B cell (primary cell): Measurements from ENCODE around the gene FXYD2. TPM values are rescaled to one million over a fixed set of nuclear protein-coding genes. Genes with fewer than 3 reads are reported as not detected.

Experiments used
- ATAC-seq: fragments of 200-7000 bp; cut with Tn5 transposase; one replicate; pipeline ENCODE4 v1.10.0; 2021; ENCODE audit warnings: low read depth, mild to moderate bottlenecking, moderate number of reproducible peaks, moderate library complexity
- CTCF ChIA-PET: fragments of 350-600 bp; sonication (Branson Sonifier 250); formaldehyde crosslinking; loops from one replicate; lab custom pipeline; 2021; ENCODE audit warnings: antibody characterized with exemption, inconsistent platforms; lab: Charles Lee
- POLR2A ChIA-PET: fragments of 350-600 bp; sonication (Branson Sonifier 250); formaldehyde crosslinking; loops from one replicate; lab custom pipeline; 2021; ENCODE audit warnings: antibody characterized with exemption; lab: Charles Lee
- DNase-seq: peaks from one replicate; pipeline ENCODE4 v3.0.0; 2013
- H2AFZ ChIP-seq: 2 replicates; pipeline ENCODE4 v1.6.1; 2012; ENCODE audit warnings: mild to moderate bottlenecking, low read depth, low read length; ENCODE audit not compliant: insufficient read depth, poor library complexity, severe bottlenecking
- H3K27ac ChIP-seq, 2 donors: 1 replicate in 1 of 2; 2 replicates in 1 of 2; pipeline ENCODE4 v1.5.1; 2012 to 2013; ENCODE audit warnings: low read length in 2 of 2, mild to moderate bottlenecking in 2 of 2, moderate library complexity in 1 of 2
- H3K27me3 ChIP-seq, 4 experiments: fragments of 200-600 bp in 1 of 4; sonication (generic) in 1 of 4; replicated peaks in 1 of 4; 1 replicate in 2 of 4; 2 replicates in 2 of 4; pipeline versions ENCODE4 v1.6.1 to v1.7.0; 2013 to 2016; ENCODE audit warnings: low read length in 3 of 4, mild to moderate bottlenecking in 2 of 4, mixed read lengths in 1 of 4, moderate library complexity in 1 of 4; ENCODE audit not compliant: insufficient read depth in 4 of 4, control insufficient read depth in 3 of 4; ENCODE audit errors: control extremely low read depth in 1 of 4
- H3K36me3 ChIP-seq, 2 experiments: replicated peaks in 1 of 2; 1 replicate in 1 of 2; 2 replicates in 1 of 2; pipeline versions ENCODE4 v1.6.1 to v1.7.1; 2013; ENCODE audit warnings: low read length in 1 of 2; ENCODE audit not compliant: insufficient read depth in 2 of 2, control insufficient read depth in 1 of 2; ENCODE audit errors: control extremely low read depth in 1 of 2, extremely low read depth in 1 of 2
- H3K4me1 ChIP-seq, 2 donors: fragments of 200-600 bp in 1 of 2; sonication (generic) in 1 of 2; 1 replicate in 1 of 2; 2 replicates in 1 of 2; pipeline versions ENCODE4 v1.5.1 to v1.6.1; 2013 to 2017; ENCODE audit warnings: low read length in 2 of 2; ENCODE audit not compliant: control insufficient read depth in 2 of 2, insufficient read depth in 2 of 2
- H3K4me2 ChIP-seq: replicated peaks from 2 replicates; pipeline ENCODE3; 2012; ENCODE audit warnings: mild to moderate bottlenecking, low read depth, low read length; ENCODE audit not compliant: poor library complexity, severe bottlenecking
- H3K4me3 ChIP-seq, 5 experiments: fragments of 200-600 bp in 1 of 5; sonication (generic) in 1 of 5; 1 replicate in 3 of 5; 2 replicates in 2 of 5; pipeline versions ENCODE4 v1.5.1 to v1.7.0; 2011 to 2016; ENCODE audit warnings: low read length in 4 of 5, mild to moderate bottlenecking in 4 of 5, low read depth in 2 of 5, control low read depth in 1 of 5, moderate library complexity in 1 of 5; ENCODE audit not compliant: insufficient read depth in 1 of 5; ENCODE audit errors: control extremely low read depth in 1 of 5, extremely low read depth in 1 of 5
- H3K79me2 ChIP-seq: fragments of 200-600 bp; sonication (generic); one replicate; pipeline ENCODE4 v1.6.0; 2016; ENCODE audit warnings: low read length; ENCODE audit not compliant: control insufficient read depth, insufficient read depth
- H3K9ac ChIP-seq: fragments of 200-600 bp; sonication (generic); 2 replicates; pipeline ENCODE4 v1.6.1; 2017; ENCODE audit warnings: mild to moderate bottlenecking, low read length, moderate library complexity
- H3K9me3 ChIP-seq, 3 donors: one replicate each; pipeline versions ENCODE4 v1.6.1 to v1.7.1; 2013; ENCODE audit warnings: low read length in 2 of 3; ENCODE audit not compliant: control insufficient read depth in 2 of 3, insufficient read depth in 1 of 3; ENCODE audit errors: control extremely low read depth in 1 of 3
- H4K20me1 ChIP-seq: 2 replicates; pipeline ENCODE4 v1.6.0; 2012; ENCODE audit warnings: mild to moderate bottlenecking, low read length; ENCODE audit not compliant: insufficient read depth, control insufficient read depth, poor library complexity, severe bottlenecking
- H3K27ac Mint-ChIP-seq: one replicate; pipeline ENCODE4 v1.8.0; 2021; ENCODE audit warnings: mixed read lengths
- H3K27me3 Mint-ChIP-seq: one replicate; pipeline ENCODE4 v1.8.0; 2021; ENCODE audit warnings: mixed read lengths
- H3K4me1 Mint-ChIP-seq: one replicate; pipeline ENCODE4 v1.8.0; 2021; ENCODE audit warnings: mixed read lengths
- H3K4me3 Mint-ChIP-seq: one replicate; pipeline ENCODE4 v1.8.0; 2021; ENCODE audit warnings: mixed read lengths
- H3K9me3 Mint-ChIP-seq: one replicate; pipeline ENCODE4 v1.8.0; 2022; ENCODE audit warnings: mixed read lengths; ENCODE audit not compliant: insufficient read depth
- CTCF ChIP-seq: fragments of 200-600 bp; IDR thresholded peaks from one replicate; pipeline ENCODE4 v1.8.0; 2022; ENCODE audit warnings: antibody characterized with exemption, mild to moderate bottlenecking
- EZH2 ChIP-seq: IDR thresholded peaks from 2 replicates; pipeline ENCODE4 v1.6.1; 2012; ENCODE audit warnings: borderline replicate concordance, low read depth, mild to moderate bottlenecking, moderate library complexity, low read length; ENCODE audit not compliant: insufficient read depth, poor library complexity, severe bottlenecking
- WGBS: methylation state at CpG from one replicate; pipeline ENCODE4 v1.1.5; 2013; ENCODE audit warnings: missing lambda C conversion rate; ENCODE audit not compliant: insufficient coverage; 5-methylcytosine and 5-hydroxymethylcytosine counted together
- intact Hi-C: fragments of 100-400 bp; cut with micrococcal nuclease; formaldehyde crosslinking; loops from one replicate; pipeline ENCODE4 v1.10.0; 2022
- polyA plus RNA-seq: library from polyadenylated mRNA; depleted of rRNA; stranded (reverse); fragments of >200 nt; gene quantifications from 2 replicates; pipeline ENCODE4 v1.2.3, GENCODE V29; 2012
- total RNA-seq, 2 donors: library from RNA; stranded (reverse); fragments of 120-200 nt in 1 of 2; gene quantifications; 1 replicate in 1 of 2; 2 replicates in 1 of 2; pipeline versions ENCODE4 v1.2.3 to v1.2.4, GENCODE V29; 2013 to 2022

Gene FXYD2
- total and polyA plus RNA-seq, 2 donors (not counting 1 experiment from before 2014, with no cell fraction given), result 0.61 to 19.5 TPM

- no peaks in the 10 kb centered on the region for H3K36me3 ChIP-seq
- peak overlapping the region in 1 of 5 experiments; percentile 62 for H3K4me3 ChIP-seq
- TF ChIP-seq CTCF, result peak; percentile 61
- TF ChIP-seq EZH2, result no peak
- H3K4me1 ChIP-seq, result peaks cover 48 to 61% of the 10 kb centered on the region in 2 donors
- DNase-seq (no peak), ATAC-seq (peak; percentile 0)
- CTCF ChIA-PET, result interaction anchor here (0.6 to 15.4 kb wide), 23 partner anchors 9 to 427 kb away, joined by 3 to 462 read pairs (median 6); partner anchors contain the start of gene IL10RA
- H3K79me2 ChIP-seq, result peaks cover 11% of the 10 kb centered on the region
- Mint-ChIP-seq H3K4me3 (peak overlapping the region; percentile 89), H3K27ac (peak overlapping the region; percentile 93), H3K9me3 (no peaks in the 10 kb centered on the region), H3K4me1 (peaks cover 57% of the 10 kb centered on the region), H3K27me3 (peaks cover 10% of the 10 kb centered on the region)
- no peak overlapping the region for H3K9ac ChIP-seq
- 8% methylated on average over 1 of the region's 9 CpGs for WGBS
- H3K4me2 ChIP-seq, result peak overlapping the region; percentile 98
- no peak overlapping the region for H3K27ac ChIP-seq
- POLR2A ChIA-PET, result interaction anchor here (0.8 to 3.6 kb wide), 4 partner anchors 10 to 235 kb away, joined by 3 to 19 read pairs (median 4); no protein-coding TSS in a partner anchor
- H4K20me1 ChIP-seq, result no peaks in the 10 kb centered on the region
- no peaks in the 10 kb centered on the region for H3K9me3 ChIP-seq
- no peak overlapping the region for H2AFZ ChIP-seq
- intact Hi-C loops, result loop anchor here (5.0 kb wide), 3 partner anchors 491 to 619 kb away; partner anchors contain the start of genes CEP164, KMT2A, PCSK7 and RNF214
- H3K27me3 ChIP-seq, result peaks cover 0 to 16% (median 4%) of the 10 kb centered on the region in 4 experiments
These were observed 6.3 kb downstream of the FXYD2 start for GRCh38 chr11:117818041-117818873.
